Measurements from ENCODE around the gene MNX1. TPM values are rescaled to one million over a fixed set of nuclear protein-coding genes. Genes with fewer than 3 reads are reported as not detected.

MNX1 gene
- total and polyA plus RNA-seq, 10 of the 15 experiments (the other 5 are each of a cell fraction or from before 2014, with no cell fraction given), result 0.22 to 2.7 (median 1.3) TPM; not detected in 1

- TF ChIP-seq MLLT1 (IDR thresholded peaks at IDR 0.05) (peak; percentile 90), POU2F2 (IDR thresholded peaks at IDR 0.05; ENCODE audit: borderline replicate concordance, low read depth, low read length) (peak; percentile 12; the same call in 1 of the 3 replicates), ZBED1 (IDR thresholded peaks at IDR 0.05; ENCODE audit: borderline replicate concordance) (peak; percentile 59; the same call in 1 of the 2 replicates), ATF3 (IDR thresholded peaks at IDR 0.05; ENCODE audit: borderline replicate concordance, extremely low read depth, low read depth, low read length) (no peak), HDGF (IDR thresholded peaks at IDR 0.05) (no peak), RELA (IDR thresholded peaks at IDR 0.05; ENCODE audit: borderline replicate concordance, partially characterized antibody) (peak; percentile 91), GABPA (IDR thresholded peaks at IDR 0.05; ENCODE audit: low read depth) (no peak), ZNF687 (IDR thresholded peaks at IDR 0.05) (no peak), NBN (IDR thresholded peaks at IDR 0.05) (peak; percentile 91), BHLHE40 (IDR thresholded peaks at IDR 0.05; ENCODE audit: borderline replicate concordance in 1 of 2, low read depth in 2 of 2, low read length in 1 of 2) (peak; percentile 67 to 73; a peak in 3 of 4 replicates), ZNF592 (IDR thresholded peaks at IDR 0.05) (no peak), SMAD5 (IDR thresholded peaks at IDR 0.05; ENCODE audit: low read depth) (no peak), TARDBP (IDR thresholded peaks at IDR 0.05; ENCODE audit: borderline replicate concordance) (0 out of 2 replicates have a peak, but pooled peaks have one; percentile 40), NFIC (IDR thresholded peaks at IDR 0.05; ENCODE audit: low read depth, low read length) (peak; percentile 74), NKRF (conservative IDR thresholded peaks at IDR 0.05) (no peak), STAT1 (conservative IDR thresholded peaks at IDR 0.05) (no peak), BMI1 (IDR thresholded peaks at IDR 0.05; ENCODE audit: borderline replicate concordance) (no peak), DPF2 (IDR thresholded peaks at IDR 0.05) (peak; percentile 91)
Observed at GRCh38 chr7:157016352-157017041, 6.0 kb upstream of the MNX1 start (continued).
